GM12892 (cell line): Measurements from ENCODE around the gene BRD9.

Experiments
- POLR2A ChIP-seq: IDR thresholded peaks from 2 replicates; pipeline ENCODE4 v1.6.1; 2011; ENCODE audit warnings: low read depth, low read length, control low read depth
- POLR2AphosphoS5 ChIP-seq: IDR thresholded peaks from 2 replicates; pipeline ENCODE4 v1.6.1; 2011; ENCODE audit warnings: low read depth, low read length, control low read depth
- TAF1 ChIP-seq: IDR thresholded peaks from 2 replicates; pipeline ENCODE4 v1.6.1; 2011; ENCODE audit warnings: low read depth, mild to moderate bottlenecking, control low read depth, low read length, borderline replicate concordance

GRCh38 chr5:914612-915011 lies 22.0 kb upstream of the BRD9 start:
- TF ChIP-seq TAF1 (no peak), POLR2AphosphoS5 (no peak), POLR2A (no peak)
